NCI-H2107 treated with DMSO at 0.1 percent for 48 hours (cell line): ENCODE measurements around the gene GPR39.
A peak's percentile ranks its signal among the peaks of the same experiment; 100 is the strongest.

Experiments
- DNase-seq: peaks from one replicate; lab custom pipeline; 2025; ENCODE audit not compliant: unreplicated experiment; lab: John Stamatoyannopoulos, UW

GPR39 gene

GRCh38 chr2:132442278-132442677, 25.7 kb downstream of the GPR39 start:
- no peak for DNase-seq

- no peak for DNase-seq
Observed at GRCh38 chr2:132443106-132443505, 26.5 kb downstream of the GPR39 start.

GRCh38 chr2:132446444-132446843, 29.8 kb downstream of the GPR39 start:
- no peak for DNase-seq

GRCh38 chr2:132448331-132448730, 31.7 kb downstream of the GPR39 start:
- no peak for DNase-seq

- DNase-seq, result no peak
Observed at GRCh38 chr2:132448771-132449170, 32.2 kb downstream of the GPR39 start.

GRCh38 chr2:132449868-132450267, 33.3 kb downstream of the GPR39 start:
- DNase-seq, result no peak

GRCh38 chr2:132460781-132461180, 44.2 kb downstream of the GPR39 start:
- no peak for DNase-seq

GRCh38 chr2:132462236-132462635, 45.6 kb downstream of the GPR39 start:
- no peak for DNase-seq

GRCh38 chr2:132463719-132464118, 47.1 kb downstream of the GPR39 start:
- DNase-seq, result no peak

- DNase-seq, result no peak
Observed at GRCh38 chr2:132465917-132466316, 49.3 kb downstream of the GPR39 start.

GRCh38 chr2:132466428-132467028, 49.9 kb downstream of the GPR39 start:
- no peak for DNase-seq

GRCh38 chr2:132468821-132469675, 52.4 kb downstream of the GPR39 start:
- DNase-seq, result no peak

GRCh38 chr2:132470746-132471145, 54.1 kb downstream of the GPR39 start:
- DNase-seq, result no peak

- no peak for DNase-seq
Observed at GRCh38 chr2:132473174-132473883, 56.7 kb downstream of the GPR39 start.

GRCh38 chr2:132475615-132476014, 59.0 kb downstream of the GPR39 start:
- DNase-seq, result no peak

- no peak for DNase-seq
Observed at GRCh38 chr2:132477436-132477835, 60.8 kb downstream of the GPR39 start.

GRCh38 chr2:132477962-132478361, 61.4 kb downstream of the GPR39 start:
- DNase-seq, result no peak

GRCh38 chr2:132478461-132479105, 62.0 kb downstream of the GPR39 start:
- DNase-seq, result no peak

GRCh38 chr2:132479155-132479554, 62.5 kb downstream of the GPR39 start:
- DNase-seq, result peak; percentile 2

- no peak for DNase-seq
Observed at GRCh38 chr2:132482821-132483220, 66.2 kb downstream of the GPR39 start.

GRCh38 chr2:132484144-132484543, 67.5 kb downstream of the GPR39 start:
- DNase-seq, result no peak
